ENCODE measurements around the gene LAD1.

GRCh38 chr1:201350361-201350725 lies 48.8 kb downstream of the LAD1 start:
- TF ChIP-seq CEBPB (IDR thresholded peaks at IDR 0.05; ENCODE audit: low read depth, low read length), result no peak
- no peak for TF ChIP-seq RAD21 (IDR thresholded peaks at IDR 0.05; ENCODE audit: low read length)
- no peak for TF ChIP-seq MAFK (IDR thresholded peaks at IDR 0.05; ENCODE audit: low read depth, low read length)
- TF ChIP-seq CTCF (conservative IDR thresholded peaks at IDR 0.05; ENCODE audit: low read depth, low read length), result no peak
- TF ChIP-seq POLR2A (IDR thresholded peaks at IDR 0.05; ENCODE audit: low read depth, low read length), result no peak
- TF ChIP-seq MXI1 (IDR thresholded peaks at IDR 0.05; ENCODE audit: borderline replicate concordance, low read depth, low read length), result no peak
- no peak for TF ChIP-seq FOS (IDR thresholded peaks at IDR 0.05; ENCODE audit: low read depth, low read length)
- no peak for TF ChIP-seq RCOR1 (IDR thresholded peaks at IDR 0.05; ENCODE audit: insufficient replicate concordance, low read length)
- no peak for TF ChIP-seq CHD1 (IDR thresholded peaks at IDR 0.05; ENCODE audit: low read depth, low read length)
- TF ChIP-seq ELK1 (IDR thresholded peaks at IDR 0.05; ENCODE audit: borderline replicate concordance, low read depth, low read length), result no peak
